ENCODE measurements around the gene HMG20B. TPM values are rescaled to one million over a fixed set of nuclear protein-coding genes. Genes with fewer than 3 reads are reported as not detected.
A peak's percentile ranks its signal among the peaks of the same experiment; 100 is the strongest.

The HMG20B gene
- total RNA-seq, 1 experiment from 2014 or later = 146 TPM

DNA sequence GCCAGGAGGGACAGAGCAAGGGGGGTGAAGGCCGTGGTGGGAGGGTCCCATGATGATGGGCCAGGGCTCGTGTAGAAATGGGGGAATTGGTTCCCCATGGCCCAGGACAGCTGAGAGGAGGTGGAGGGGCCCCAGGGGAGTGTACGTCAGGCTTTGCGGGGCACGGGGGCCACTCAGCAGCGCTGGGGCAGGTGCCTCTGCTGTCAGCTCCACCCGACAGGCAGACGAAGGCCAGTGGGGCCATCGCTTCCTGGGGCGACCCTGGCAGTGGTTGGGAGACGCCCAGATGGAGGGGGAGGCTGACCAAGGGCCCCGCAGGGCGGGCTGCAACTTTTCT lies 35.7 kb upstream of the HMG20B start:
- Histone ChIP-seq H3K4me2 (ENCODE audit: low read length) (no peak overlapping the region), H3K4me1 (ENCODE audit: insufficient read depth, low read length) (no peaks in the 10 kb centered on the region), H3K36me3 (ENCODE audit: low read depth, low read length) (no peaks in the 10 kb centered on the region), H3K27ac (ENCODE audit: low read length) (no peak overlapping the region), H2AFZ (ENCODE audit: low read length) (no peak overlapping the region), H3K79me2 (ENCODE audit: low read length) (no peaks in the 10 kb centered on the region), H3K9ac (ENCODE audit: low read length) (no peak overlapping the region), H3K9me2 (replicated peaks; ENCODE audit: low read length) (no peaks in the 10 kb centered on the region), H3K4me3 (ENCODE audit: low read length) (no peak overlapping the region), H3F3A (ENCODE audit: low read length, unreplicated experiment) (no peaks in the 10 kb centered on the region), H4K20me1 (ENCODE audit: low read length) (no peaks in the 10 kb centered on the region), H3K27me3 (ENCODE audit: low read length) (no peaks in the 10 kb centered on the region), H3K9me3 (ENCODE audit: low read length) (no peaks in the 10 kb centered on the region)
- ATAC-seq (peak; percentile 4; the same call in 1 of the 2 replicates), DNase-seq (no peak)
- CTCF ChIA-PET = no interaction called here
- POLR2A ChIA-PET (ENCODE audit: unreplicated experiment) = no interaction called here
- no TSS peak for BruUV-seq (replicated peaks)
- intact Hi-C loops (cut with micrococcal nuclease) = no loop called here
- TF ChIP-seq EZH2 (IDR thresholded peaks at IDR 0.05; ENCODE audit: low read length, unreplicated experiment) = no peak
- no peak for TF ChIP-seq EZH2phosphoT487 (IDR thresholded peaks at IDR 0.05; ENCODE audit: borderline replicate concordance, low read length)
- TF ChIP-seq, protein P1, sequence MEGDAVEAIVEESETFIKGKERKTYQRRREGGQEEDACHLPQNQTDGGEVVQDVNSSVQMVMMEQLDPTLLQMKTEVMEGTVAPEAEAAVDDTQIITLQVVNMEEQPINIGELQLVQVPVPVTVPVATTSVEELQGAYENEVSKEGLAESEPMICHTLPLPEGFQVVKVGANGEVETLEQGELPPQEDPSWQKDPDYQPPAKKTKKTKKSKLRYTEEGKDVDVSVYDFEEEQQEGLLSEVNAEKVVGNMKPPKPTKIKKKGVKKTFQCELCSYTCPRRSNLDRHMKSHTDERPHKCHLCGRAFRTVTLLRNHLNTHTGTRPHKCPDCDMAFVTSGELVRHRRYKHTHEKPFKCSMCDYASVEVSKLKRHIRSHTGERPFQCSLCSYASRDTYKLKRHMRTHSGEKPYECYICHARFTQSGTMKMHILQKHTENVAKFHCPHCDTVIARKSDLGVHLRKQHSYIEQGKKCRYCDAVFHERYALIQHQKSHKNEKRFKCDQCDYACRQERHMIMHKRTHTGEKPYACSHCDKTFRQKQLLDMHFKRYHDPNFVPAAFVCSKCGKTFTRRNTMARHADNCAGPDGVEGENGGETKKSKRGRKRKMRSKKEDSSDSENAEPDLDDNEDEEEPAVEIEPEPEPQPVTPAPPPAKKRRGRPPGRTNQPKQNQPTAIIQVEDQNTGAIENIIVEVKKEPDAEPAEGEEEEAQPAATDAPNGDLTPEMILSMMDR (conservative IDR thresholded peaks at IDR 0.05; ENCODE audit: low read depth, low read length) = no peak

DNA sequence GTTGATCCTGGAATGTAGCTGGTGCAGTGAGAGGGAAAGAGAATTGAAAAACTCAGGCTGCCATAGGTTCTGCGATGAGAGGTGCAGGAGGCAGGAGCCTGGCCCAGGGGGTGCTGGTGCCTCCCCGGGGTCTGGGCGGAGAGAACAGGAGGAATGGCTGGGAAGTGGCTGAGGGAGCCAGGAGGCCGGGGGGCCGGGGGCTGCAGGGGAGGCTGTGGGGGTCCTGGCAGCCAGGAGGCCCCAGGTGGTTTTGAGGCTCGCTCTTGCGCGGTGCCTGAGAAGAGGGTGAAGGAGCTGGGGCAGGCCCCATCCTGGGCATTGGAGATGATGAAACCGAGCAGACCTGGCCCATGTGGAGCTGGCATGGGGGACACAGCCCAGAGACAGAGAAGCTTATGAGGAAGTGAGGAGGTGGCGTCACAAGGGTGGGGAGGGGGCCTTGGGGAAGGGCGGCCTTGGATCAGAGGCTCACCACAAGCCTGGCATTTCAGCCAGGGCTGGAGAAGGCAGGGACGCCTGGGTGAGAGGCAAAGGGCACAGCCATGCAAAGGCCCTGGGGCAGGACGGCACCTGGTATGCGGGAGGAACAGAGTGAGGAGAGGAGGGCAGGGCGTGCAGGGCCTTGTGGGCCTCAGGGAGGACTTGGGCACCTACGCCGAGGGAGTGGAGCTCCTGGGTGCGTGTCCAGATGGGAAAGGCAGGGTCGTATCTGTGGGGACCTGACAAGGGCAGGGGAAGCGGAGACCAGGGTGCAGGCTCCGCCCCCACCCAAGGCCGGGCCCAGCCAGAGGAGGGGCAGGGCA lies 35.1 kb upstream of the HMG20B start:
- Histone ChIP-seq H3K36me3 (ENCODE audit: low read depth, low read length) (no peaks in the 10 kb centered on the region), H3F3A (ENCODE audit: low read length, unreplicated experiment) (no peaks in the 10 kb centered on the region), H2AFZ (ENCODE audit: low read length) (no peak overlapping the region), H3K27ac (ENCODE audit: low read length) (no peak overlapping the region), H3K27me3 (ENCODE audit: low read length) (no peaks in the 10 kb centered on the region), H4K20me1 (ENCODE audit: low read length) (no peaks in the 10 kb centered on the region), H3K4me3 (ENCODE audit: low read length) (no peak overlapping the region), H3K4me2 (ENCODE audit: low read length) (no peak overlapping the region), H3K9ac (ENCODE audit: low read length) (no peak overlapping the region), H3K9me2 (replicated peaks; ENCODE audit: low read length) (no peaks in the 10 kb centered on the region), H3K79me2 (ENCODE audit: low read length) (no peaks in the 10 kb centered on the region), H3K9me3 (ENCODE audit: low read length) (no peaks in the 10 kb centered on the region), H3K4me1 (ENCODE audit: insufficient read depth, low read length) (no peaks in the 10 kb centered on the region)
- intact Hi-C loops (cut with micrococcal nuclease) = no loop called here
- CTCF ChIA-PET = no interaction called here
- TF ChIP-seq EZH2phosphoT487 (IDR thresholded peaks at IDR 0.05; ENCODE audit: borderline replicate concordance, low read length) = no peak
- TF ChIP-seq, protein P1 (conservative IDR thresholded peaks at IDR 0.05; ENCODE audit: low read depth, low read length) = no peak
- no TSS peak for BruUV-seq (replicated peaks)
- ATAC-seq = peak; percentile 19
- POLR2A ChIA-PET (ENCODE audit: unreplicated experiment) = no interaction called here
- no peak for DNase-seq

DNA sequence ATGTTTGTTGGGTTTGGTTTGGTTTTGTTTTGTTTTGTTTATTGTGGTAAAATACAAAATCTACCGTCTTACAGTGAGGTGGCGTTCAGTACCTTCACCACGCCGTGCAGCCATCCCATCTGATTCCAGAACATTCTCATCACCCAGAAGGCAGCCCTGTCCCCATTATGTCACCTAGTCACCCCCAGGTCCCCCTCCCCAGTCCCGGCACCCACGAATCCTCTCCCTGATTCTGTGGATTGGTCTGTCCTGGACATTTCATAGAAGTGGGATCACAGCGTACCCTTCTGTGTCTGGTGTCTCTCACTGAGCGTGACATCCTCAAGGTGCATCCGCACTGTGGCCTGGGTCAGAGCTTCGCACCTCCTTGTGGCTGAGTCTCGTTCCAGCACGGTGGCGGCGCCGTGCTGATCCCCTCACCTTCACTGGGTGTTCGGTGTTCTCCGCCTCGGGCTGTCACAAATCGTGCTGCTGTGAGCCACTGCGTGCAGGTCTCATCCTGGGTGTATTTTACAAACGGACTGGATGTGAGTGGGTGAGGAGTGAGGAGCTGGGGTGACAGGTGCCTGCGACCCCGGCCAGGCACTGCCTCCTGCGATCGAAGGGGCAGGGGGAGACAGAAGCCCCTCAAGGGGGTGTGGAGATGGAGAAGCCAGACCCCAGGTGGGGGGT lies 34.4 kb upstream of the HMG20B start:
- ChIA-PET CTCF (no interaction called here), POLR2A (ENCODE audit: unreplicated experiment) (no interaction called here)
- Histone ChIP-seq H3K4me3 (ENCODE audit: low read length) (no peak overlapping the region), H3K27me3 (ENCODE audit: low read length) (no peaks in the 10 kb centered on the region), H3K4me2 (ENCODE audit: low read length) (no peak overlapping the region), H3K9ac (ENCODE audit: low read length) (no peak overlapping the region), H3K9me2 (replicated peaks; ENCODE audit: low read length) (no peaks in the 10 kb centered on the region), H3K79me2 (ENCODE audit: low read length) (no peaks in the 10 kb centered on the region), H3F3A (ENCODE audit: low read length, unreplicated experiment) (no peaks in the 10 kb centered on the region), H3K27ac (ENCODE audit: low read length) (no peak overlapping the region), H3K9me3 (ENCODE audit: low read length) (no peaks in the 10 kb centered on the region), H4K20me1 (ENCODE audit: low read length) (no peaks in the 10 kb centered on the region), H3K4me1 (ENCODE audit: insufficient read depth, low read length) (no peaks in the 10 kb centered on the region), H3K36me3 (ENCODE audit: low read depth, low read length) (no peaks in the 10 kb centered on the region), H2AFZ (ENCODE audit: low read length) (no peak overlapping the region)
- intact Hi-C loops (cut with micrococcal nuclease) = no loop called here
- DNase-seq (no peak), ATAC-seq (no peak)
- TF ChIP-seq EZH2 (IDR thresholded peaks at IDR 0.05; ENCODE audit: low read length, unreplicated experiment) = no peak
- TF ChIP-seq EZH2phosphoT487 (IDR thresholded peaks at IDR 0.05; ENCODE audit: borderline replicate concordance, low read length) = no peak
- TF ChIP-seq, protein P1 (conservative IDR thresholded peaks at IDR 0.05; ENCODE audit: low read depth, low read length) = no peak
- BruUV-seq (replicated peaks) = no TSS peak

Data from PC-3 (cell line).